SKM-1 treated with dmso at 0.1 percent for 144 hours (cell line): ENCODE results near the gene MYH7.
"Not testable (repeated sequence)": the region's sequence is repeated elsewhere in the genome, so short reads cannot be mapped to it uniquely, and the experiment has no call there.

Experiments used
- DNase-seq: peaks from one replicate; lab custom pipeline; 2025; ENCODE audit not compliant: unreplicated experiment; lab: John Stamatoyannopoulos, UW

Gene MYH7

DNA sequence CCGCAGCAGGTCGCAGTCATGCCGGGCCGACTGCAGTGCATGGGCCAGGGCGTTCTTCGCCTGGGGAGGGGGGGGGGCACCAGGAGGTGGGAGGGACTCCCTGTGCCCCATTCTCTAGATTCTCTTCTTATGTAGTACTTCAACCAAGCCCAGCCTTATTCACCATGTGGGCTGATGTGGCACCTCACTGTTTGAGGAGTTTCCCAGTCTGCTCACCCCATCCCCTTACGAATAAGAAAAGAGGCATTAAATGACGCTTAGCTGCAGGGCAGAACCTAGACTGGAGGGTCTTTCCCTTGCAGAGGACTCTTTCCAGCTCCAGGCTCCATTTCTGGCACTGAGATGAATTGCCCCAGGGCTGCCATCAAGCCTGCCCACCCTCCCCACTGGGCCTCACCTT, 46.5 kb downstream of the MYH7 start:
- DNase-seq = no peak

GRCh38 chr14:23387916-23388882, 47.3 kb downstream of the MYH7 start:
- no peak for DNase-seq

DNA sequence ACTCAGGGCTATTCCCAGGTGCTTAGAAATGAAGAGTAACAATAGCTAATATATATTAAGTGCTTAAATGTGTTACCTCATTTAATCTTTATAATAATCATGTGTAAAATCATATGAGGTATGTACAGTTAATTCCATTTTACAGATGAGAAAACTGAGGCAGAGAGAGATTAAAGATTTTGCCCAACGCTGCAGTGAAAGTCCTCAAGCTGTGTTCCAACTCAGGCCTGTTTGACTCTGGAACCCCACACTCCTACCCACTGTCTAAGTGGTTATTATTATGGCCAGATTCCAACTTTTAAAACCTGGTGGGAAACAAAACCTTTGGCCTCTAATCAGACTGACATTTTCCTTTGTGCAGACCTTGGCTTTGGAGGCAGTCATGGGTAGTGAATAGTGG, 48.5 kb downstream of the MYH7 start:
- no peak for DNase-seq

GRCh38 chr14:23386266-23386657, 49.2 kb downstream of the MYH7 start:
- not testable (repeated sequence) for DNase-seq

- no peak for DNase-seq
These were observed 49.7 kb downstream of the MYH7 start for GRCh38 chr14:23385642-23386265.

DNA sequence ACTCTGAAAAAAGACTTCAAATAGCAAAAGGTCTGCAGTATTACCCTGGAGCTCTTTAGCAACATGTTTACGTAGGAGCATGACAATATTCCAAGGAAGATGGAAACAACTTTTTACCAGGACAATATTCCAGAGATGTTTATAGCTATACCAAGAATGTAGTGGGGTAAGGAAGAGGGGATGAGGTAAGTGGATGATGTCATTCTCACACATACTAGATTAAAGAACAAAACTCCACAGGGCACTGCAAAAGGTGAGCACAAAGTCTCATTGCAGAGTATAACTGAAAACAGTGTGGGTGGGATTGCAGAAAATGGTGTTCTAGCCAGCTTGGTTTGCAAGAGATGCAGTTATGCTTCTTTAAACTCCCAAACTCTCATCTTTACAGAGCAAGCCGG, 50.2 kb downstream of the MYH7 start:
- DNase-seq = no peak

DNA sequence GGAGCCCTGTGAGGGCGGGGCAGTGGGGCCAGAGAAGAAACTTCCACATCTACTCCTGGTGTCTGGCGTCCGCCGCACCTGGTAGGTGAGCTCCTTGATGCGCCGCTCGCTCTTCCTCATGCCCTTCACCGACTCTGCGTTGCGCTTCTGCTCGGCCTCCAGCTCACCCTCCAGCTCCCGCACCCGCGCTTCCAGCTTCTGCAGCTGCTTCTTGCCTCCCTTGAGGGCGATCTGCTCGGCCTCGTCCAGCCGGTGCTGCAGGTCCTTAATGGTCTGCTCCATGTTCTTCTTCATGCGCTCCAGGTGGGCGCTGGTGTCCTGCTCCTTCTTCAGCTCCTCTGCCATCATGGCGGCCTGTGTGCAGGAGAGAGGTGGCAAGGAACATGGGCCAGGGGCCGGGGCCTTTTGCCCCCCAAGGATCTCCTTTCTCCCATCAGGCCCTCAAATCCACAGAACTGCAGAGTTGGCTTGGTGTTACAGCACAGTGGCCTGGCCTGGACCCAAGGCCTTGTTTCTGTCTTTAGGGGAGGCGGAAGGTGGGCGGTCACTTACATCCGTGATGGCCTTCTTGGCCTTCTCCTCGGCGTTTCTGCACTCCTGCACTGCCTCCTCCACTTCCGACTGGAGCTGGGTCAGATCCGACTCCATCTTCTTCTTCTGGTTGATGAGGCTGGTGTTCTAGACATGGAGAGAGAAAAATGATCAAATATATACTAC, 50.9 kb downstream of the MYH7 start:
- DNase-seq = no peak

GRCh38 chr14:23382731-23383440, 52.6 kb downstream of the MYH7 start:
- DNase-seq = no peak

- DNase-seq = no peak
These were observed 53.2 kb downstream of the MYH7 start for GRCh38 chr14:23382276-23382675.

DNA sequence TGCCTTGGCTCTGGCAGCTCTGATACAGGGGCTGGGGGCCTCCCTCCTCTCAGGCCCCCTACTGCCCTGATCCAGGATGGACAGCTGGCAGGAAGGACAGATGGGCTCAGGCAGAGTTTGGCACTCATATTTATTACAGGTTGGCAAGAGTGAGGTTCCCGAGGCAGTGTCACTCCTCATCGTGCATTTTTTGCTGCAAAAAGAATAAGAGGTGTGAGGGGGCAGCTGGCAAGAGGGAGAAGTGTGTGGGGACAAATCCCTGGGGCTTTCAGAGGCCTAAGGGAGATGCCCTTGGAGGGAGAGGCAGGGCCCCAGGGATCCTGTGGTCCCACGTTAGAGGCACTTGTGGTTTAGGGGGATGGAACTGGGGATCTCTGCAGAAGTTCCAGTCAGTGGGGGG, 53.6 kb downstream of the MYH7 start:
- peak; percentile 100 for DNase-seq

DNA sequence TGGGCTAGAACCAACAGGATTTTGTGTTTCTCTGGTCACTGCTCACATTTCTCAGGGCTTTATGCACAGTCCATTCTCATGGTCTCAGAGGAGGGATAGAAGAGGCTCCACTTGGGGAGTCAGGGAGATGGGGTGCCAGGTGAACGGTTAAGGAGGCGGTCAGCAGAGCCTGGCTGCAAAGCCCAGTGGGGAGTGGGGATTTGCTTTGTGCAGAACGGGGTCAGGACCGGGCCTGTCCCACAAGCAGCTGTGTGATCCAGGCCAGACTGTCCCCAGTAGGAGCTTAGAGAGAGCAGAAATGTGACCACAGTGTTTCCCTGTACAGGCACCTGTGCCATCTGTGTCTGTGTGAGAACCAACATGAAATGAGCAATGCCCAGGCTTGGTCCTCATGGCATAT, 54.5 kb downstream of the MYH7 start:
- no peak for DNase-seq

DNA sequence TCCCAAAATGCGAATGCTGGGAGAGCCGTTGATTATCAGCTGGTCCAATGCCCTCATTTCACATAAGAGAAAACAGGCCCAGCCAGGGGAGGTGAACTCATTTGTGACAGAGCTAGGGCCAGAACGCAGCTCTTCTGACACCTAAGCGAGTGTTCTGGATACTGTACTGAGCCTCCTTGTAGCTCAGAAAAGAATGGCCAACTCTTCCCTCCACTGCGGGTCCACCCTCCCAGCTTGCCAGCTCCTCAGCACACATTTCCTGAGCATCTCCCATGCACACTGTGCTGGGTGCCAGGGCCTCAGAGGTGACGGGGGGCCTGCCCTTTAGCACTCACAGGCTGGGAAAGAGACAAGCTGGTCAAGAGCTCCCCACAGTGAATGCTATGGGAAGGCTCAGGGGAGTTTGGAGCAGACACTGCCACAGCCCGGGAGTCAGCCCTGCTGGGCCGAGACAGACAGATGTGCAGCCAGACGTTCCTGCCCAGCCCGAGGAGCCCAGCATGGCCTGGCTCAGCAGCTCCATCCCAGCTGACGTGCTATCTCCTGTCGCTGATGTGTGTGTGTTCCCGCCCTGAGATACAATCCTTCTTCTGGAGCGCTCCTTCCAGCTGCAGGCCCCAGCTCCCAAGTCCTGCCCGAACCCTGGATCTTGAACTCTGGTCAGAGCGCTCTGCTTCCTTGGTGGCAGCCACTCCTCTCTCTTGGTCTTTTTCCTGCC, 55.1 kb downstream of the MYH7 start:
- DNase-seq = no peak

DNA sequence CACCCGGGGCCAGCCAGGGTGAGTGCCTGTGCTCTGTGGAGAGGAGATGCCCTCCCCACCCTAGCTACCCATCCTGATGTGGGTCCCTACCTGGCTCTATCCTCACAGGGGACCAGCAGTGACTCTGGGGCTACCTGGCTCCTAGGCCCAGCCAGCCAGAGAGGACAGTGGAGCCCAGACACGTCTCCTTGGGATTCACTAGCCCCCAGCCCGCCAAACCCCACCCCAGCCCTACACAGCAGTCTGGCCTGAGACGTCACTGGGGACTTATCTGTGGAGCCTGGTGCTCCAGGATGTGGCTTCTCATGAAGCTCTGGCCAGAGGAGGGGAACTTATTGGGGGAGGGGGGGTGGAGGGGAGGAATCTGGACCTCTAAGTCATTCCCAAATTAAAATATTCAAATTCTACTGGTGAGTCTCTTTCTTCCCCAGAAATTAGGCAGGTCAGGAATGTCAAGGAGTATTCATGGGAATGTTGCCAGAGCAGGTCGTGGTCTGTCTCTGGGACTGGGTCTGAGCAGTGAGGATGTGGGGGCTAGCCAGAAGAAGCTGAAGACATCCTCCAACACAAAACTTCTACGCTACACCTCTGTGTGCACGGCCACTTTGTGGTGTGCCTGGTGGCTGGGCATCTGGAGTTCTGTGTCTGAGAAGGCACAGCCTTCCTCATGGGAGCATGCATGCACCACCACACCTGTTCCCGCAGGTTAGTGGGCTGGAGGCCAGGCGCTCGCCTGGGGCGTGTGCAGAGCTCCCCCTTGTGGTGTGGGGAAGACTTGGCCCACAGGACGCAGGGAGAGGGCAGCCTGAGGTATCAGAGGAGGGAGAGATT, 55.9 kb downstream of the MYH7 start:
- DNase-seq = no peak

- DNase-seq = no peak
These were observed 56.7 kb downstream of the MYH7 start for GRCh38 chr14:23378612-23379220.

DNA sequence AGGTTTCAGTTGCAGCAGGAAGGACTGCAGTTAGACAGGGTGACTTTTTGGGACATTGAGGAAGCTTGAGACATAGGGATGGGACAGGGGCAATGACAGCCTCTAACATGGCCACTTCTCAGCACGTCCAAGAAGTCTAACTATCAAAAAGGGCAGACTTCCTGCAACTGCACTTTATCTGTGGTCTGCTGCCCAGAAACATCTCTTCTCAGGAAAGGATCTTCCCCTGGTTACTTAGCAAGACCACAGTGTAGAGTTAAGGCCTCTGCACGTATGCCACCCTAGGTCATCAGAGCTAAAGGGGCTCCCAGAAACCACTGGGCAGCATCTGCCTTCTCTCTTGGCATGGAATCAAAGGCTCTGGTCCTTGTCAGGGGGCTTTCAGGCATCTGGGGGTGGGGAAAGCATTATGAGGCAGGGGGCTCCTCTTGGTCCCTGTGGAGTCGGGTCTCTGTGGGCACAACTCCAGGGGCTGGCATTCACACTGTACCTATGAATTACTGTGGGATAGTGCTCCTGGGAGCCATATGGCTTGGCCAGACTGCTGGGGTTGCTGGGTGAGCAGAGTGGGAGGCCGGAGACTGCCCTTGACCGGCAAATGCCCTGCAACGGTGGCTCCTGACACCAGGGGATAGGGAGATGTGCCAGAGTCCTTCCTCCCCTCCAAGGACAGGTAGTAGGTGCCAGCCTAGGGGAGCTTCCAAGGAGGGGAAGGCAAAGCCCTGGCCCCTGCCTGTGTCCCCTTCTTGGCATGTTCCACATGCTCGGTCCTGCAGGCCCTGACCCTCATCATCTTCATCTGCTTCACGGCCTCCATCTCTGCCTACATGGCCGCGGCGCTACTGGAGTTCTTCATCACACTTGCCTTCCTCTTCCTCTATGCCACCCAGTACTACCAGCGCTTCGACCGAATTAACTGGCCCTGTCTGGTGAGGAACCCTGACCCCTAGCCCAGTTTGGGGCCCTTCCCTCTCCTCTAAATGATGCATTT, 57.6 kb downstream of the MYH7 start:
- no peak for DNase-seq

GRCh38 chr14:23377198-23377550, 58.3 kb downstream of the MYH7 start:
- DNase-seq = no peak

DNA sequence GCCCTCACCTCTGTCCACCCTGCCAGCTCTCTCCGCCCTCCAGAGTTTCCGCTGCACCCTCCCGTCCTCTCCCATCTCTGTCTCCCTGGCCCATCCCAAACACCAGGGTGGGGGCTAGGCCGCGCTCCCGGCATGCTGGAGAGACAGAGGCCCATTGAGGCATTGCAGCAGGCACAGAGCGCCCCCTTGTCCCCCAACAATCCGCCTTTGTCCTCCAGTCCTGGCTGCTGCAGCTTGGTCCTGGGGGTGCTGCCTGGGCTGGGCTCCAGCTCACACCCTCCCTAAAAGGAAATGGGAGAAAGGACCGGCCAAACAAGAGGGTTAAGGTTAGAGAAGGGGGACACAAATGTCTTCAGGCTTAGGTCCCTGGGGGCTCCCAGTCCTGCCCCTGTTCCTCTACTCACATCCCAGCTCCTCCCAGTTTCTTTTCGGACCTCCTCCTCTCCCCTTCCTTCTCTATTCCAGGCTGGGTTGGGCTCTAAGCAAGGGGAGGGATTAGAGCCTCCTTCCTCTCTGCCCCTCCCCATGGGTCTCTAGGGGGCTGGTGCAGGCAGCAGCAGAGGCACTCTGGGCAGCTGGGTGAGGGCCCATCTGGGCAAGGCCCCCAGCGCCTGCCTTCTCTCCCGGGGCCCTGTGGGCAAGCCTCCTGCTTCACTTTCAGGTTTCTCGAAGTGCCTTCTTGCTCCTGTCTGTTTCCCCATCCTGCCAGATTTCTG, 58.8 kb downstream of the MYH7 start, which contains the start of gene CMTM5:
CMTM5 (plus strand) TSS at position 565 of the 716 bp plus-strand sequence. CDS start 206 bp downstream, outside the sequence.
- no peak for DNase-seq
